AG04449 (cell line): Measurements from ENCODE around the gene DCST1.

Experiments
- CTCF ChIA-PET: fragments of 350-600 bp; formaldehyde crosslinking; extraction: SDS; loops from one replicate; lab custom pipeline; 2021; ENCODE audit warnings: antibody characterized with exemption; lab: Yijun Ruan, JAX
- POLR2A ChIA-PET: fragments of 400-600, 350-600 bp; formaldehyde crosslinking; extraction: SDS; loops from one replicate; lab custom pipeline; 2020; ENCODE audit warnings: antibody characterized with exemption, inconsistent platforms; lab: Yijun Ruan, JAX
- DNase-seq: peaks from one replicate; pipeline ENCODE4 v3.0.0-alpha.2; 2010; ENCODE audit warnings: low read depth, low spot score
- H3K4me3 ChIP-seq: 2 replicates; pipeline ENCODE4 v1.5.1; 2011; ENCODE audit warnings: low read depth, mild to moderate bottlenecking, control low read depth, low read length
- TF ChIP-seq, protein P1 (sequence below): IDR thresholded peaks from one replicate; pipeline ENCODE4 v1.5.1; 2011; ENCODE audit warnings: mild to moderate bottlenecking, moderate library complexity, low read length, control low read depth, inconsistent platforms; ENCODE audit not compliant: insufficient read depth; ENCODE audit errors: missing control alignments

Gene DCST1

GRCh38 chr1:155092641-155093040, 59.0 kb downstream of the DCST1 start:
- TF ChIP-seq, protein P1, sequence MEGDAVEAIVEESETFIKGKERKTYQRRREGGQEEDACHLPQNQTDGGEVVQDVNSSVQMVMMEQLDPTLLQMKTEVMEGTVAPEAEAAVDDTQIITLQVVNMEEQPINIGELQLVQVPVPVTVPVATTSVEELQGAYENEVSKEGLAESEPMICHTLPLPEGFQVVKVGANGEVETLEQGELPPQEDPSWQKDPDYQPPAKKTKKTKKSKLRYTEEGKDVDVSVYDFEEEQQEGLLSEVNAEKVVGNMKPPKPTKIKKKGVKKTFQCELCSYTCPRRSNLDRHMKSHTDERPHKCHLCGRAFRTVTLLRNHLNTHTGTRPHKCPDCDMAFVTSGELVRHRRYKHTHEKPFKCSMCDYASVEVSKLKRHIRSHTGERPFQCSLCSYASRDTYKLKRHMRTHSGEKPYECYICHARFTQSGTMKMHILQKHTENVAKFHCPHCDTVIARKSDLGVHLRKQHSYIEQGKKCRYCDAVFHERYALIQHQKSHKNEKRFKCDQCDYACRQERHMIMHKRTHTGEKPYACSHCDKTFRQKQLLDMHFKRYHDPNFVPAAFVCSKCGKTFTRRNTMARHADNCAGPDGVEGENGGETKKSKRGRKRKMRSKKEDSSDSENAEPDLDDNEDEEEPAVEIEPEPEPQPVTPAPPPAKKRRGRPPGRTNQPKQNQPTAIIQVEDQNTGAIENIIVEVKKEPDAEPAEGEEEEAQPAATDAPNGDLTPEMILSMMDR, result no peak
- ChIA-PET POLR2A (no interaction called here), CTCF (interaction anchor here (1.0 to 6.8 kb wide), 11 partner anchors 14 to 77 kb away, joined by 5 to 457 read pairs (median 19); partner anchors contain the start of genes EFNA1, EFNA3, KRTCAP2 and TRIM46)

GRCh38 chr1:155093911-155094621, 60.4 kb downstream of the DCST1 start:
- POLR2A ChIA-PET, result no interaction called here
- H3K4me3 ChIP-seq, result no peak overlapping the region
- DNase-seq, result no peak

More at GRCh38 chr1:155092641-155093040, 59.0 kb downstream of the DCST1 start:
- DNase-seq, result no peak
- H3K4me3 ChIP-seq, result no peak overlapping the region

DNA sequence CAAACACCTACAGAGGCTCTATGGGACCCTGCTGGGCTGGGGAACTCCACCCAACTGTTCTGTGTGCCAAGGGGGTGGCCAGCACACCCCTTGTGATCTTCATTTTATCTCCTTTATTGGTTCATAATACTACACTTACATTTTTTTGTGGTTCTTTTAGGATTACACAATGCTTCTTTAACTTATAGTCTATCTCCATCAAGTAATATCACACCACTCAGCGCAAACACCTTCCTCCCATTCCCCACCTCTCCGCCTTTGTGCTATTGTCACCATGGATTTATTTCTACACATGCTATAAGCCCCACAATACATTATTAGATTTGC, 61.0 kb downstream of the DCST1 start:
- H3K4me3 ChIP-seq, result no peak overlapping the region
- no peak for DNase-seq
- ChIA-PET POLR2A (no interaction called here), CTCF (interaction anchor here (1.2 to 7.0 kb wide), 9 partner anchors 10 to 132 kb away, joined by 3 to 168 read pairs (median 5); partner anchors contain the start of genes KRTCAP2 and TRIM46)
- TF ChIP-seq, protein P1, result no peak

More at GRCh38 chr1:155093911-155094621, 60.4 kb downstream of the DCST1 start:
- TF ChIP-seq, protein P1, result peak; percentile 11
- CTCF ChIA-PET, result interaction anchor here (0.6 to 7.0 kb wide), 8 partner anchors 14 to 133 kb away, joined by 3 to 457 read pairs (median 4); partner anchors contain the start of genes KRTCAP2 and TRIM46

DNA sequence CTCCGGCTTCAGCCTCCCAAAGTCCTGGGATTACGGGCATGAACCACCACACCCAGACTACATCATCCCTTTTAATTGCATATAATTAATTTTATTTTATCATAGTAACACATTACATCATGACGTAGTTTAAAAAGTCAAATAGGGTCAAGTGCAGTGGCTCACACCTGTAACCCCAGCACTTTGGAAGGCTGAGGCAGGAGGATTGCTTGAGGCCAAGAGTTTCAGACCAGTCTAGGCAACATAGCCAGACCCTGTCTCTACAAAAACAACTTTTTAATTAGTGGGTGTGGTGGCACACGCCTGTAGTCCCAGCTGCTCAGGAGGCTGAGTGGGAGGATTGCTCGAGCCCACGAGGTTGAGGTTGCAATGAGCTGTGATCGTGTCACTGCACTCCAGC, 65.7 kb downstream of the DCST1 start:
- DNase-seq, result no peak
- no peak overlapping the region for H3K4me3 ChIP-seq
- POLR2A ChIA-PET, result no interaction called here
- CTCF ChIA-PET, result interaction anchor here (1.1 to 7.0 kb wide), 3 partner anchors 9 to 70 kb away, joined by 4 to 168 read pairs (median 16); partner anchors contain the start of genes KRTCAP2 and TRIM46
- TF ChIP-seq, protein P1, result no peak
